CD8-positive, alpha-beta memory T cell (primary cell): Measurements from ENCODE around the gene SLC9A1. TPM values are rescaled to one million over a fixed set of nuclear protein-coding genes. Genes with fewer than 3 reads are reported as not detected.

ENCODE experiments used
- CTCF ChIA-PET: fragments of 350-600 bp; sonication (Branson Sonifier 250); formaldehyde crosslinking; loops from one replicate; lab custom pipeline; 2021; ENCODE audit warnings: antibody characterized with exemption; lab: Charles Lee
- POLR2A ChIA-PET: fragments of 350-600 bp; sonication (Branson Sonifier 250); formaldehyde crosslinking; loops from one replicate; lab custom pipeline; 2021; ENCODE audit warnings: antibody characterized with exemption; lab: Charles Lee
- DNase-seq, 5 donors: peaks; one replicate each; pipeline versions ENCODE4 v3.0.0 to v3.0.0-alpha.2; 2020 to 2022; ENCODE audit warnings: mixed read lengths in 1 of 5
- H3K27ac ChIP-seq: one replicate; pipeline ENCODE4 v1.7.0; 2013; ENCODE audit warnings: low read depth, mild to moderate bottlenecking, low read length, moderate library complexity
- H3K27me3 ChIP-seq: 2 replicates; pipeline ENCODE4 v1.7.0; 2013; ENCODE audit warnings: low read length, mild to moderate bottlenecking; ENCODE audit not compliant: insufficient read depth, poor library complexity, severe bottlenecking
- H3K36me3 ChIP-seq: 2 replicates; pipeline ENCODE4 v1.7.0; 2013; ENCODE audit warnings: mild to moderate bottlenecking, low read length, moderate library complexity; ENCODE audit not compliant: insufficient read depth
- H3K4me1 ChIP-seq: 2 replicates; pipeline ENCODE4 v1.7.0; 2013; ENCODE audit warnings: mild to moderate bottlenecking, low read length, moderate library complexity; ENCODE audit not compliant: insufficient read depth
- H3K4me3 ChIP-seq: 2 replicates; pipeline ENCODE4 v1.7.0; 2013; ENCODE audit warnings: mild to moderate bottlenecking, low read length
- H3K9me3 ChIP-seq: 2 replicates; pipeline ENCODE4 v1.7.0; 2013; ENCODE audit warnings: mild to moderate bottlenecking, low read length
- H3K27ac Mint-ChIP-seq, 8 donors: one replicate each; pipeline ENCODE4 v1.8.0; 2020 to 2021; ENCODE audit warnings: mixed read lengths in 8 of 8, mild to moderate bottlenecking in 6 of 8, inconsistent platforms in 3 of 8, moderate library complexity in 3 of 8
- H3K27me3 Mint-ChIP-seq, 2 donors: one replicate each; pipeline ENCODE4 v1.8.0; 2020 to 2021; ENCODE audit warnings: mixed read lengths in 2 of 2, mild to moderate bottlenecking in 1 of 2, moderate library complexity in 1 of 2
- H3K36me3 Mint-ChIP-seq, 3 donors: one replicate each; pipeline ENCODE4 v1.8.0; 2020 to 2021; ENCODE audit warnings: mixed read lengths in 3 of 3, inconsistent platforms in 1 of 3, mild to moderate bottlenecking in 1 of 3
- H3K4me1 Mint-ChIP-seq, 3 donors: one replicate each; pipeline ENCODE4 v1.8.0; 2020 to 2021; ENCODE audit warnings: mixed read lengths in 3 of 3, inconsistent platforms in 1 of 3, mild to moderate bottlenecking in 1 of 3
- H3K4me3 Mint-ChIP-seq, 7 donors: one replicate each; pipeline ENCODE4 v1.8.0; 2020 to 2021; ENCODE audit warnings: mixed read lengths in 7 of 7, mild to moderate bottlenecking in 6 of 7, moderate library complexity in 4 of 7, inconsistent platforms in 2 of 7
- H3K9me3 Mint-ChIP-seq, 5 donors: one replicate each; pipeline ENCODE4 v1.8.0; 2020 to 2022; ENCODE audit warnings: mixed read lengths in 5 of 5, mild to moderate bottlenecking in 3 of 5, moderate library complexity in 2 of 5, inconsistent platforms in 1 of 5
- polyA plus RNA-seq: library from polyadenylated mRNA; unstranded; fragments of 300-500 nt; fragmentation: Illumina TruSeq; gene quantifications from one replicate; pipeline ENCODE4 v1.2.3, GENCODE V29; 2021
- total RNA-seq, 2 experiments: library from RNA; stranded (reverse); gene quantifications; one replicate each; pipeline ENCODE4 v1.2.3, GENCODE V29; 2021

The SLC9A1 gene
- total and polyA plus RNA-seq, 3 experiments from 2014 or later: 15.3 to 24.8 (median 23.9) TPM

DNA sequence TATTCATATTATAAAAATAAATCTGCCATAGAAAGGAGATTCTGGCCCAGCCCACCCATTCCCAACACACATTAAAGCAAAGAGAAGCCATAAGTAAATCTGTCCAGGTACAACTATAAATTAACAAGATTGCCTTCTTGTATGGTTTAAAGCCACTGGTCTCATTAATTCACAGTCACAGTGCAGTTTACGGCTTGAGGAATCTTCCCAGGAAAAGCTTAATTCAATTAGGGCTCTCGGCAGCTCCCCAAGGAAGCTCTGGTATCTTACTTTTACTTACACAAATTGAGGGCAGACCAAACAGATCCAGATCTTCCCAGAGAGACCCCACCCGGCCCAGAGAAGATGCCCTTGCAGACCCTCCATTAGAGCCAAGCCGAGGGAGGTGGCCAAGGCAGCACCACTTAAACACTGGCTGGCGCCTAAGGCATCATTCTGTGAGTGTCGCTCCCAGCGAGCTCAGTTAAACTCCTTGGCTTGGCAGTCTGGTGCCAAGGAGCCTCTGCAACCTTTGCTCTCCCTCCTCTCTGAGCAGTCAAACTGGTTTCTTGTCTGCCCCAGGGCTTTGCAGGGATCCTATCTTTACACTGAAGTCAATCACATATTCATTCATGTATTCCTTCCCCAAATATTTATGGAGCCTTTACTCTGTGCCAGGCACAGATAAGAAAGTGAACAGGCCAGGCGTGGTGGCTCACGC, 10.7 kb downstream of the SLC9A1 start:
- Mint-ChIP-seq H3K4me3 (no peak overlapping the region), H3K27me3 (peaks cover 0 to 2% of the 10 kb centered on the region in 2 donors), H3K4me1 (peaks cover 27 to 39% (median 30%) of the 10 kb centered on the region in 3 donors), H3K36me3 (peaks cover 0 to 23% (median 6%) of the 10 kb centered on the region in 3 donors), H3K27ac (peak overlapping the region in 1 of 8 donors; percentile 20), H3K9me3 (no peaks in the 10 kb centered on the region)
- ChIA-PET POLR2A (interaction anchor here (0.6 to 2.5 kb wide), 2 partner anchors 9 to 10 kb away, joined by 3 to 9 read pairs; partner anchors contain the start of gene SLC9A1), CTCF (interaction anchor here (1.0 to 2.8 kb wide), 3 partner anchors 10 to 18 kb away, joined by 3 to 12 read pairs (median 9); partner anchors contain the start of gene SLC9A1)
- Histone ChIP-seq H3K4me1 (peaks cover 34% of the 10 kb centered on the region), H3K36me3 (no peaks in the 10 kb centered on the region), H3K9me3 (no peaks in the 10 kb centered on the region), H3K27me3 (no peaks in the 10 kb centered on the region), H3K4me3 (no peak overlapping the region), H3K27ac (no peak overlapping the region)
- DNase-seq: no peak

DNA sequence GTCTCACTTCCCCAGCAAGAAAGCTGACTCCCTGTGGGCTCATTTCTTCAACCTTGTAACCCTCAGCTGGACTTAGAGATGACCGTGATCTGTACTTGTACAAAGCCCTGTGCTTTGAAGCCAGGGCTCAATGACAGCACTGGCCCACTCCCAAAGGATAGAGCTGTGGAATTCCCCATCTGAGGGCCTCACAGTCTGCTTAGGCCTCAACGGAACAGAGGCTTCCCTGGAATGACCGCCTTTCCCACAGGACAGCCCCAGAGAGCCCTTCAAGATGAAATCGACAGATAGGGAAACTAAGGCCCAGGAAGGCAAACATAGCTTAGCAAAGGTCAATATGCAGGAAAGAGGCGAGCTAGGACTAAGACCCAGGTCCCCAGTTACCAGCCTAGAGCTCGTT, 11.5 kb downstream of the SLC9A1 start:
- Mint-ChIP-seq H3K4me3 (no peak overlapping the region), H3K4me1 (peaks cover 27 to 38% (median 29%) of the 10 kb centered on the region in 3 donors), H3K27ac (peak overlapping the region in 6 of 8 donors; percentile 20 to 80 (median 41)), H3K9me3 (no peaks in the 10 kb centered on the region), H3K27me3 (peaks cover 0 to 2% of the 10 kb centered on the region in 2 donors), H3K36me3 (peaks cover 0 to 18% (median 7%) of the 10 kb centered on the region in 3 donors)
- H3K9me3 ChIP-seq: no peaks in the 10 kb centered on the region
- H3K4me1 ChIP-seq: peaks cover 28% of the 10 kb centered on the region
- H3K36me3 ChIP-seq: no peaks in the 10 kb centered on the region
- CTCF ChIA-PET: interaction anchor here (2.0 kb wide), 1 partner anchor 12 kb away, joined by 12 read pairs; the partner anchor contains the start of gene SLC9A1
- no peak for DNase-seq
- H3K27me3 ChIP-seq: no peaks in the 10 kb centered on the region
- POLR2A ChIA-PET: interaction anchor here (0.6 to 2.5 kb wide), 2 partner anchors 11 to 68 kb away, joined by 5 to 9 read pairs; partner anchors contain the start of gene SLC9A1
- H3K4me3 ChIP-seq: no peak overlapping the region
- H3K27ac ChIP-seq: no peak overlapping the region

DNA sequence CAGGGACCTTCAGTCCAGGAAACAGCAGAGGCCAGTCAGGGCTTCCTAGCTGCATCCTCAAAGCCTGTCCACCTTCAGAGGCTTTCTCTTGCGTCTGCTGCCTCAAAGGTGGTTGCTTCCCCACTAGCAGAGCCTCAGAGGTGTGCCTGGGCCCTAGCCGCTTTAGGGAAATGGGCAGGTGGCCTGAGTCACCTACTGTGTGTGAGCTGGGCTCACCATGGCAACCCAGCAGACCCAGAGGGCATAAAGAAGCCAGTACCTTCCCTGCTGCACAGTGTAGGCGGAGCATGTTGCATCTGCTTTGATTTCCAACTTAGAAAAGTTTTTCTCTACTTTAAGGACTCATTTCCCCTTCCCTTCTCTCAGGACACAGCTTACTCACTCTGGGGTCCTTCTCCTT, 12.5 kb downstream of the SLC9A1 start:
- CTCF ChIA-PET: interaction anchor here (0.8 to 2.0 kb wide), 2 partner anchors 12 to 31 kb away, joined by 3 to 12 read pairs; partner anchors contain the start of gene SLC9A1
- DNase-seq: peak in 1 of 5 donors; percentile 20

DNA sequence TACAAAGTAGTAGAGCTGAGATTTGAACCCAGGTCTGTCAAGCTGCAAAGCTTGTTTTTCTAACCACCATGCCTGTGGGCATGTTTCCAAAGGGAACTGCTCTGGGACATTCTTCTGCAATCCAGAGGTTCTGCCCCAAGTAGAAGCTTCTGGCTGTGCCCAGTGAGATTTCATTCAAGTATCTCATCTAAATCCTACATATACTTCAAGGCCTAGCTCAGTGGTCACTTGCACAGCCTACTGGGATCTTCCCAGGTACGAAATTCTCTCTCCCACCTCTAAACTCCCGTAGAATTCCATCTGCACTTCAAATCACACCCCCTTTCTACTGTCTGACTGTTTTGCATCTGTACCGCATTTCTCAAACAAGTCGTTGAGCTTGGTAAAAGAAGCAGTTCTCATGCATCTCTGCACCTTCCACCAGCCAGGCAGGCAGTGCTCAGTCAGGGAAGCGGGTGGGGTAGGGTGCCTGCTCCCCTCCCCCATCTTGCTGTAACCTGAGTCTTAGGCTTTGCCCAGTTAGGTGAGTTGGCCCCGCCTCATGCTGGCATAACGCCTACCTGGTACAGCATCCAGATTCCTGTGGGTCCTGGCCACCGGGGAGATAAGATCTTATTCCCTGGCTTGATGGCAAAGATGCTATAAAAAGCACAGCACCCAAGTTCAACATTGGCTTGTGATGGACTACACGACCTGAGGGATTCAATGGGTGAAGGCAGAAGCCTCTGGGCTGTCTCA, 13.5 kb downstream of the SLC9A1 start:
- no peak for DNase-seq
- CTCF ChIA-PET: interaction anchor here (0.8 to 2.2 kb wide), 4 partner anchors 9 to 39 kb away, joined by 3 to 15 read pairs (median 4); partner anchors contain the start of gene SLC9A1

More for the DNA sequence above, 12.5 kb downstream of the SLC9A1 start:
- Mint-ChIP-seq H3K36me3 (peaks cover 0 to 15% (median 7%) of the 10 kb centered on the region in 3 donors), H3K27me3 (peaks cover 0 to 2% of the 10 kb centered on the region in 2 donors), H3K27ac (peak overlapping the region in 5 of 8 donors; percentile 22 to 80 (median 56)), H3K4me3 (no peak overlapping the region), H3K9me3 (no peaks in the 10 kb centered on the region), H3K4me1 (peaks cover 31 to 42% (median 33%) of the 10 kb centered on the region in 3 donors)
- H3K27ac ChIP-seq: no peak overlapping the region
- no peaks in the 10 kb centered on the region for H3K27me3 ChIP-seq
- peaks cover 35% of the 10 kb centered on the region for H3K4me1 ChIP-seq
- H3K9me3 ChIP-seq: no peaks in the 10 kb centered on the region
- H3K36me3 ChIP-seq: no peaks in the 10 kb centered on the region
- POLR2A ChIA-PET: interaction anchor here (0.9 kb wide), 1 partner anchor 27 kb away, joined by 4 read pairs; no protein-coding TSS in a partner anchor
- no peak overlapping the region for H3K4me3 ChIP-seq

DNA sequence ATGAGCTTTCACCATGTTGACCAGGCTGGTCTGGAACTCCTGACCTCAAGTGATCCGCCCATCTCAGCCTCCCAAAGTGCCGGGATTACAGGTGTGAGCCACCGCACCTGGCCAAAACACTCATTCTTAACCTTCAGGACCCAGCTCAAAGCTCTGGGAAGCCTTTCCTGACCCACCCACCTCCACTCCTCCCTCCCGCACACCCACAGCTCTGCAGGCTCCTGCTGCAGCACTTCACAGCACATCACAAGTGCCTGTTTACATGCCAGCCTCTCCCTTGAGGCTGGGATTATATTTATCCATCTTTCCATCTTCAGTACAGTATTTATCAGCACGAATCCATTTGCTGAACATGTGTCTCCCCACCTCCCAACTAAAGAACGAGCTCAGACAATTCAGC, 14.9 kb downstream of the SLC9A1 start:
- no peaks in the 10 kb centered on the region for H3K9me3 Mint-ChIP-seq

More for the DNA sequence above, 13.5 kb downstream of the SLC9A1 start:
- Mint-ChIP-seq H3K4me1 (peaks cover 42 to 52% (median 44%) of the 10 kb centered on the region in 3 donors), H3K36me3 (peaks cover 0 to 18% (median 7%) of the 10 kb centered on the region in 3 donors), H3K9me3 (no peaks in the 10 kb centered on the region), H3K27me3 (peaks cover 0 to 2% of the 10 kb centered on the region in 2 donors), H3K27ac (peak overlapping the region in 3 of 8 donors; percentile 14 to 70 (median 36)), H3K4me3 (no peak overlapping the region)
- Histone ChIP-seq H3K27me3 (no peaks in the 10 kb centered on the region), H3K36me3 (no peaks in the 10 kb centered on the region), H3K9me3 (no peaks in the 10 kb centered on the region), H3K4me3 (no peak overlapping the region), H3K27ac (no peak overlapping the region), H3K4me1 (peaks cover 45% of the 10 kb centered on the region)
- POLR2A ChIA-PET: interaction anchor here (6.0 kb wide), 1 partner anchor 12 kb away, joined by 62 read pairs; the partner anchor contains the start of gene SLC9A1

DNA sequence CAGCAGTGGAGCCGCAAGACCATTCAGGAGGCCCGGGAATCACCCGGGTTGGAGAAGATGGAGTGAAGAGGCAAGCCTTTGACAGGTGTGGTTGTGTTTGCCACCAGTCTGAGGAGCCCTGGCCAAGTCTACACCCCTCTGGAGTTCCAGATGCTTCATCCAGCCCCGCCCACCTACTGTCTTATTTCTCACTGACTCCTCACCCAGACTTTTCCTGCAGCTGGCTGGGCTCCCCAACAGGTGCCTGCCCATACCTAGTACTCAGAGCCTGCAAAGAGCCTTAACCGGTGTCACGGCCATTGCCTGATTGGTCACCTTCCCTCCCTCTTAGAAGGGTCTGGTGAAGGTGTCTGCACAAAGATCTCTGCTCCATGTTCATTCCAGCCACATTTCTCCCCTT, 16.0 kb downstream of the SLC9A1 start:
- DNase-seq: no peak
- Histone ChIP-seq H3K4me1 (peaks cover 56% of the 10 kb centered on the region), H3K9me3 (no peaks in the 10 kb centered on the region), H3K27ac (no peak overlapping the region), H3K4me3 (no peak overlapping the region), H3K27me3 (no peaks in the 10 kb centered on the region), H3K36me3 (no peaks in the 10 kb centered on the region)
- H3K4me1 Mint-ChIP-seq: peaks cover 51 to 55% (median 54%) of the 10 kb centered on the region in 3 donors
- H3K27me3 Mint-ChIP-seq: no peaks in the 10 kb centered on the region
- CTCF ChIA-PET: interaction anchor here (1.0 to 4.2 kb wide), 6 partner anchors 16 to 95 kb away, joined by 3 to 31 read pairs (median 10); partner anchors contain the start of gene SLC9A1
- peak overlapping the region; percentile 77 to 100 (median 100) for H3K27ac Mint-ChIP-seq
- no peaks in the 10 kb centered on the region for H3K9me3 Mint-ChIP-seq
- peak overlapping the region in 2 of 7 donors; percentile 18 to 33 for H3K4me3 Mint-ChIP-seq
- H3K36me3 Mint-ChIP-seq: peaks cover 0 to 10% (median 9%) of the 10 kb centered on the region in 3 donors
- POLR2A ChIA-PET: interaction anchor here (6.0 kb wide), 1 partner anchor 15 kb away, joined by 62 read pairs; the partner anchor contains the start of gene SLC9A1

More for the DNA sequence above, 14.9 kb downstream of the SLC9A1 start:
- ChIA-PET CTCF (interaction anchor here (1.3 to 2.2 kb wide), 5 partner anchors 14 to 96 kb away, joined by 3 to 15 read pairs (median 4); partner anchors contain the start of gene SLC9A1), POLR2A (interaction anchor here (0.7 to 6.0 kb wide), 2 partner anchors 14 to 134 kb away, joined by 5 to 62 read pairs; partner anchors contain the start of gene SLC9A1)
- H3K27me3 ChIP-seq: no peaks in the 10 kb centered on the region
- H3K36me3 ChIP-seq: no peaks in the 10 kb centered on the region
- peaks cover 0 to 12% (median 7%) of the 10 kb centered on the region in 3 donors for H3K36me3 Mint-ChIP-seq
- H3K4me3 ChIP-seq: no peak overlapping the region
- peaks cover 0 to under 1% of the 10 kb centered on the region in 2 donors for H3K27me3 Mint-ChIP-seq
- peaks cover 56% of the 10 kb centered on the region for H3K4me1 ChIP-seq
- peaks cover 53 to 60% (median 54%) of the 10 kb centered on the region in 3 donors for H3K4me1 Mint-ChIP-seq
- no peak overlapping the region for H3K27ac ChIP-seq
- H3K9me3 ChIP-seq: no peaks in the 10 kb centered on the region
- no peak for DNase-seq
- H3K4me3 Mint-ChIP-seq: no peak overlapping the region
- H3K27ac Mint-ChIP-seq: peak overlapping the region in 4 of 8 donors; percentile 55 to 98 (median 86)

DNA sequence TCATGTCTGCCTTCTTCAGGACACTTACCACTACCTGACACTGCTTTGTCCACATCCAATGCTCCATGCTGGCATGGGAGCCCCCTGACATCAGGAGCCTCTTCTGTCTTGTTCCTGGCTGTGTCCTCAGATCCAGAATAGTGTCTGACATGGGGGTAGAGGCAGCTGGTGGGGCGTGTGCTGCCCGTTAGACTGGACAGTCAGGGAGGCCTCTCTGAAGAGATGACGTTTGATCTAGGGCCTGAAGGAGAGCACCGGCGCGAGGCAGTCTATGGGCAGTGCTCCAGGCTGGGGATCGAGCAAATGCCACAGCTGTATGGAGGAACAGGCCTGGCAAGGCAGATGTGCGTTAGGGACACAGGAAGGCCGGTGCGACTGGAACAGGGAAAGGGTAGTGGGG, 16.6 kb downstream of the SLC9A1 start:
- Histone ChIP-seq H3K27me3 (no peaks in the 10 kb centered on the region), H3K27ac (peak overlapping the region; percentile 82), H3K36me3 (no peaks in the 10 kb centered on the region), H3K9me3 (no peaks in the 10 kb centered on the region), H3K4me3 (no peak overlapping the region), H3K4me1 (peaks cover 54% of the 10 kb centered on the region)
- Mint-ChIP-seq H3K27me3 (no peaks in the 10 kb centered on the region), H3K36me3 (peaks cover 0 to 10% (median 9%) of the 10 kb centered on the region in 3 donors), H3K9me3 (no peaks in the 10 kb centered on the region), H3K4me1 (peaks cover 47 to 54% (median 52%) of the 10 kb centered on the region in 3 donors), H3K4me3 (peak overlapping the region in 5 of 7 donors; percentile 31 to 70 (median 56)), H3K27ac (peak overlapping the region; percentile 98 to 100 (median 100))
- POLR2A ChIA-PET: interaction anchor here (0.6 to 6.0 kb wide), 2 partner anchors 8 to 16 kb away, joined by 4 to 62 read pairs; partner anchors contain the start of gene SLC9A1
- CTCF ChIA-PET: interaction anchor here (1.0 to 4.2 kb wide), 4 partner anchors 14 to 93 kb away, joined by 3 to 31 read pairs (median 12); partner anchors contain the start of gene SLC9A1
- DNase-seq: no peak
